DOHH2 (cell line): ENCODE measurements around the gene KIF13A.

Source experiments
- H3F3A ChIP-seq: fragments of 200-600 bp; sonication (generic), shearing (Covaris generic); 2 replicates; pipeline ENCODE4 v1.6.0; 2016; ENCODE audit warnings: antibody characterized with exemption, mild to moderate bottlenecking; ENCODE audit not compliant: control insufficient read depth, insufficient read depth
- H3K27ac ChIP-seq: fragments of 200-600 bp; sonication (generic); 2 replicates; pipeline ENCODE4 v1.5.1; 2014; ENCODE audit warnings: low read depth, mild to moderate bottlenecking, low read length, moderate library complexity
- H3K27me3 ChIP-seq: fragments of 200-600 bp; sonication (generic); 2 replicates; pipeline ENCODE4 v1.6.1; 2014; ENCODE audit warnings: mild to moderate bottlenecking, low read length, mixed read lengths; ENCODE audit not compliant: control insufficient read depth
- H3K36me3 ChIP-seq: fragments of 200-600 bp; sonication (generic); 2 replicates; pipeline ENCODE4 v1.6.1; 2014; ENCODE audit warnings: mild to moderate bottlenecking, low read length, moderate library complexity, mixed read lengths; ENCODE audit not compliant: control insufficient read depth
- H3K4me1 ChIP-seq: fragments of 200-600 bp; sonication (generic); 2 replicates; pipeline ENCODE4 v1.6.1; 2014; ENCODE audit warnings: mild to moderate bottlenecking, low read length, mixed read lengths; ENCODE audit not compliant: control insufficient read depth
- H3K4me2 ChIP-seq: fragments of 200-600 bp; sonication (generic); 2 replicates; pipeline ENCODE4 v1.6.0; 2014; ENCODE audit warnings: mild to moderate bottlenecking, low read length, moderate library complexity
- H3K4me3 ChIP-seq: fragments of 200-600 bp; sonication (generic); 2 replicates; pipeline ENCODE4 v1.5.1; 2014; ENCODE audit warnings: mild to moderate bottlenecking, low read length, mixed read lengths
- H3K79me2 ChIP-seq: fragments of 200-600 bp; sonication (generic); 2 replicates; pipeline ENCODE4 v1.6.1; 2014; ENCODE audit warnings: mild to moderate bottlenecking, low read length, mixed read lengths; ENCODE audit not compliant: control insufficient read depth
- H3K9me2 ChIP-seq: fragments of 200-600 bp; sonication (generic); replicated peaks from 2 replicates; pipeline ENCODE4 v1.6.1; 2014; ENCODE audit warnings: mild to moderate bottlenecking, low read length, mixed read lengths; ENCODE audit not compliant: control insufficient read depth
- H3K9me3 ChIP-seq: fragments of 200-600 bp; sonication (generic); 2 replicates; pipeline ENCODE4 v1.6.1; 2014; ENCODE audit warnings: antibody characterized with exemption, low read length, mixed read lengths; ENCODE audit not compliant: control insufficient read depth, insufficient read depth
- H4K20me1 ChIP-seq: fragments of 200-600 bp; sonication (generic); 2 replicates; pipeline ENCODE4 v1.6.0; 2014; ENCODE audit warnings: low read depth, mild to moderate bottlenecking, antibody characterized with exemption, low read length, moderate library complexity; ENCODE audit not compliant: control insufficient read depth, insufficient read depth
- CTCF ChIP-seq: fragments of 200-600 bp; sonication (generic); IDR thresholded peaks from one replicate; pipeline ENCODE4 v1.5.1; 2014; ENCODE audit warnings: antibody characterized with exemption, mild to moderate bottlenecking, low read depth, low read length; ENCODE audit not compliant: poor library complexity, severe bottlenecking
- EZH2phosphoT487 ChIP-seq: fragments of 200-600 bp; sonication (generic); IDR thresholded peaks from 2 replicates; pipeline ENCODE4 v1.6.1; 2017; ENCODE audit warnings: borderline replicate concordance, mild to moderate bottlenecking, antibody characterized with exemption, low read length, moderate library complexity, mixed read lengths

The KIF13A gene

GRCh38 chr6:17931227-17931626 lies 56.2 kb downstream of the KIF13A start:
- H3K4me1 ChIP-seq, result no peaks in the 10 kb centered on the region
- H3K9me2 ChIP-seq, result no peaks in the 10 kb centered on the region
- no peak overlapping the region for H3K4me3 ChIP-seq
- no peaks in the 10 kb centered on the region for H3F3A ChIP-seq
- H3K79me2 ChIP-seq, result no peaks in the 10 kb centered on the region
- no peaks in the 10 kb centered on the region for H4K20me1 ChIP-seq
- peaks cover 4% of the 10 kb centered on the region for H3K27me3 ChIP-seq
- TF ChIP-seq CTCF (no peak), EZH2phosphoT487 (no peak)
- no peaks in the 10 kb centered on the region for H3K9me3 ChIP-seq
- H3K4me2 ChIP-seq, result no peak overlapping the region
- H3K36me3 ChIP-seq, result no peaks in the 10 kb centered on the region
- H3K27ac ChIP-seq, result no peak overlapping the region

- H3K9me2 ChIP-seq, result no peaks in the 10 kb centered on the region
- peaks cover 4% of the 10 kb centered on the region for H3K27me3 ChIP-seq
- H3K4me1 ChIP-seq, result no peaks in the 10 kb centered on the region
- H3F3A ChIP-seq, result no peaks in the 10 kb centered on the region
- no peak for TF ChIP-seq EZH2phosphoT487
- no peak for TF ChIP-seq CTCF
- H3K27ac ChIP-seq, result no peak overlapping the region
- H3K9me3 ChIP-seq, result no peaks in the 10 kb centered on the region
- no peaks in the 10 kb centered on the region for H4K20me1 ChIP-seq
- no peaks in the 10 kb centered on the region for H3K79me2 ChIP-seq
- no peak overlapping the region for H3K4me2 ChIP-seq
- no peak overlapping the region for H3K4me3 ChIP-seq
- H3K36me3 ChIP-seq, result no peaks in the 10 kb centered on the region
These were observed 57.0 kb downstream of the KIF13A start for GRCh38 chr6:17930321-17930993.

GRCh38 chr6:17928514-17929430 lies 58.7 kb downstream of the KIF13A start:
- no peak for TF ChIP-seq EZH2phosphoT487
- TF ChIP-seq CTCF, result no peak
- Histone ChIP-seq H3K36me3 (no peaks in the 10 kb centered on the region), H3K9me2 (no peaks in the 10 kb centered on the region), H3K4me3 (no peak overlapping the region), H3K79me2 (no peaks in the 10 kb centered on the region), H3K27ac (no peak overlapping the region), H3K27me3 (peaks cover 4% of the 10 kb centered on the region), H3K9me3 (no peaks in the 10 kb centered on the region), H3K4me1 (no peaks in the 10 kb centered on the region), H3F3A (no peaks in the 10 kb centered on the region), H4K20me1 (no peaks in the 10 kb centered on the region), H3K4me2 (no peak overlapping the region)
